Right lobe of liver (tissue), 6 donors: ENCODE measurements around the gene DEFB112. TPM values are rescaled to one million over a fixed set of nuclear protein-coding genes. Genes with fewer than 3 reads are reported as not detected.

Experiments
- ATAC-seq, 4 donors: fragments of 200-7000 bp; cut with Tn5 transposase; one replicate each; pipeline ENCODE4 v1.9.1; 2020; ENCODE audit warnings: mild to moderate bottlenecking in 4 of 4, moderate library complexity in 4 of 4
- DNase-seq, 3 donors: peaks; one replicate each; pipeline ENCODE4 v3.0.0-alpha.2; 2020
- H3K27ac ChIP-seq, 3 donors: fragments of 200-600 bp; one replicate each; pipeline ENCODE4 v1.8.0; 2022
- H3K27me3 ChIP-seq, 2 donors: fragments of 200-600 bp; one replicate each; pipeline ENCODE4 v1.8.0; 2022
- H3K36me3 ChIP-seq, 4 donors: fragments of 200-600 bp; sonication (generic) in 1 of 4; one replicate each; pipeline versions ENCODE4 v1.5.1 to v1.8.0; 2017 to 2022; ENCODE audit warnings: control low read depth in 1 of 4
- H3K4me1 ChIP-seq, 4 donors: fragments of 200-600 bp; sonication (generic) in 1 of 4; one replicate each; pipeline versions ENCODE4 v1.5.1 to v1.8.0; 2017 to 2022; ENCODE audit warnings: control low read depth in 1 of 4
- H3K4me3 ChIP-seq, 3 donors: fragments of 200-600 bp; one replicate each; pipeline ENCODE4 v1.8.0; 2022
- H3K9me3 ChIP-seq, 4 donors: fragments of 200-600 bp; sonication (generic) in 1 of 4; one replicate each; pipeline versions ENCODE4 v1.5.1 to v1.8.0; 2017 to 2022; ENCODE audit warnings: control low read depth in 1 of 4
- POLR2A ChIP-seq: fragments of 450-650 bp; IDR thresholded peaks from one replicate; pipeline ENCODE4 v1.6.1; 2017; ENCODE audit warnings: antibody characterized with exemption, mild to moderate bottlenecking
- WGBS: methylation state at CpG from one replicate; pipeline ENCODE4 v1.1.6; 2018; ENCODE audit warnings: low coverage, low lambda C conversion rate; ENCODE audit not compliant: insufficient coverage; ENCODE audit errors: missing lambda C conversion rate; 5-methylcytosine and 5-hydroxymethylcytosine counted together
- intact Hi-C, 2 donors: fragments of 100-400 bp; cut with DNase I; formaldehyde crosslinking; loops; one replicate each; pipeline versions ENCODE4 v1.11.2 to v1.14.1; 2022
- total RNA-seq, 6 experiments: library from RNA; depleted of rRNA in 2 of 6; stranded (reverse); fragments of >200 nt in 2 of 6; fragmentation: NEBNext Ultra II Directional in 3 of 6; extraction: Animal tissue kit (Norgen Biotek cat#: 25700) in 3 of 6; gene quantifications; one replicate each; pipeline versions ENCODE4 v1.1.0 to v1.2.4, GENCODE V29; 2016 to 2023
- TF ChIP-seq, protein P1 (sequence below), 4 donors: fragments of 200-600 bp in 3 of 4; fragments of 450-650 bp in 1 of 4; IDR thresholded peaks; one replicate each; pipeline versions ENCODE4 v1.5.1 to v1.8.0; 2016 to 2022; ENCODE audit warnings: antibody characterized with exemption in 4 of 4, mild to moderate bottlenecking in 2 of 4
- donor health status: DM: no; HTN: yes; CAD: no.
- donor health status: DM: no; HTN: no; CAD: no.
- donor health status: DM: no; HTN: no; CAD: no.
- donor health status: DM: no; HTN: yes; CAD: no.
- donor health status: DM: no; HTN: yes; CAD: no.

The DEFB112 gene
- total RNA-seq, 6 experiments from 2014 or later, result not detected

GRCh38 chr6:50025258-50025657, 24.5 kb downstream of the DEFB112 start:
- 73% methylated on average over 4 of the region's 4 CpGs for WGBS
- H3K4me1 ChIP-seq, result no peaks in the 10 kb centered on the region
- DNase-seq (no peak), ATAC-seq (no peak)
- H3K27ac ChIP-seq, result no peak overlapping the region
- intact Hi-C loops, result no loop called here
- H3K36me3 ChIP-seq, result no peaks in the 10 kb centered on the region
- TF ChIP-seq POLR2A, result no peak
- TF ChIP-seq, protein P1, sequence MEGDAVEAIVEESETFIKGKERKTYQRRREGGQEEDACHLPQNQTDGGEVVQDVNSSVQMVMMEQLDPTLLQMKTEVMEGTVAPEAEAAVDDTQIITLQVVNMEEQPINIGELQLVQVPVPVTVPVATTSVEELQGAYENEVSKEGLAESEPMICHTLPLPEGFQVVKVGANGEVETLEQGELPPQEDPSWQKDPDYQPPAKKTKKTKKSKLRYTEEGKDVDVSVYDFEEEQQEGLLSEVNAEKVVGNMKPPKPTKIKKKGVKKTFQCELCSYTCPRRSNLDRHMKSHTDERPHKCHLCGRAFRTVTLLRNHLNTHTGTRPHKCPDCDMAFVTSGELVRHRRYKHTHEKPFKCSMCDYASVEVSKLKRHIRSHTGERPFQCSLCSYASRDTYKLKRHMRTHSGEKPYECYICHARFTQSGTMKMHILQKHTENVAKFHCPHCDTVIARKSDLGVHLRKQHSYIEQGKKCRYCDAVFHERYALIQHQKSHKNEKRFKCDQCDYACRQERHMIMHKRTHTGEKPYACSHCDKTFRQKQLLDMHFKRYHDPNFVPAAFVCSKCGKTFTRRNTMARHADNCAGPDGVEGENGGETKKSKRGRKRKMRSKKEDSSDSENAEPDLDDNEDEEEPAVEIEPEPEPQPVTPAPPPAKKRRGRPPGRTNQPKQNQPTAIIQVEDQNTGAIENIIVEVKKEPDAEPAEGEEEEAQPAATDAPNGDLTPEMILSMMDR (IDR thresholded peaks at IDR 0.05), result no peak
- H3K4me3 ChIP-seq, result no peak overlapping the region
- no peaks in the 10 kb centered on the region for H3K27me3 ChIP-seq
- no peaks in the 10 kb centered on the region for H3K9me3 ChIP-seq

GRCh38 chr6:50021894-50022293, 27.8 kb downstream of the DEFB112 start, which contains the start of gene DEFB110:
Gene DEFB110, minus strand, starts transcription at chr6:50021994. Its CDS starts 59 bp downstream, at chr6:50021935.
- no peak for DNase-seq
- ATAC-seq, result no peak
- H3K4me3 ChIP-seq, result no peak within 1 kb of the TSS
- no peak for TF ChIP-seq POLR2A
- TF ChIP-seq, protein P1 (IDR thresholded peaks at IDR 0.05), result no peak
- H3K36me3 ChIP-seq, result no peaks in the 10 kb centered on the region
- H3K4me1 ChIP-seq, result no peaks in the 10 kb centered on the region
- no peaks in the 10 kb centered on the region for H3K9me3 ChIP-seq
- H3K27me3 ChIP-seq, result no peaks in the 10 kb centered on the region
- intact Hi-C loops, result no loop called here
- H3K27ac ChIP-seq, result no peak within 1 kb of the TSS

- Histone ChIP-seq H3K27me3 (no peaks in the 10 kb centered on the region), H3K36me3 (no peaks in the 10 kb centered on the region), H3K4me3 (no peak overlapping the region), H3K4me1 (no peaks in the 10 kb centered on the region), H3K9me3 (no peaks in the 10 kb centered on the region), H3K27ac (no peak overlapping the region)
- WGBS, result 72% methylated on average over 3 of the region's 3 CpGs
- intact Hi-C loops, result no loop called here
- ATAC-seq, result no peak
- DNase-seq, result no peak
- no peak for TF ChIP-seq POLR2A
- TF ChIP-seq, protein P1 (IDR thresholded peaks at IDR 0.05), result no peak
These were observed 41.9 kb downstream of the DEFB112 start for GRCh38 chr6:50007819-50008218.

- WGBS, result 33% methylated on average over 3 of the region's 3 CpGs
- TF ChIP-seq POLR2A, result no peak
- TF ChIP-seq, protein P1 (IDR thresholded peaks at IDR 0.05), result no peak
- no peak overlapping the region for H3K27ac ChIP-seq
These were observed 46.6 kb downstream of the DEFB112 start for GRCh38 chr6:50003139-50003538.

DNA sequence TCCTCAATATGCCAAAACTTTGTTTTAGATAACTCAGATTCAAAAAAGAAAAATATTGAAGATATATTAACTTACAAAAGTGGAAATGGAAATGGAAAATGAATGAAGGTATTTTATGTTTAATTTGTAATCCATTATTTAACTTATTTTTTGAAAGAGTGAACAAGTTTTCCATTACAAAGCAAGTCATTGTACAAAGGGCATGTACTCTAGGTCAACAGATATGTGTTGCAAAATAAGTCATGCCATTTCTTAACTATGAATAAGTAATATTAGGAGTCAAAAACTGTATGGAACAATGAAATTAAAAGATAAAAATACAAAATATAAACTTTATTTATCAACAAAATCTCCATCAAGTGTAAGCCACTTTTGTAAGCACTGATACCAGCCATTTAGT, 54.5 kb downstream of the DEFB112 start:
- ATAC-seq (peak in 3 of 4 donors; percentile 49 to 76 (median 72)), DNase-seq (no peak)
- intact Hi-C loops, result no loop called here
- Histone ChIP-seq H3K36me3 (no peaks in the 10 kb centered on the region), H3K27me3 (no peaks in the 10 kb centered on the region), H3K4me3 (no peak overlapping the region), H3K4me1 (peaks cover 0 to 5% (median 0%) of the 10 kb centered on the region in 4 donors), H3K9me3 (no peaks in the 10 kb centered on the region), H3K27ac (no peak overlapping the region)
- TF ChIP-seq, protein P1 (IDR thresholded peaks at IDR 0.05), result no peak
- TF ChIP-seq POLR2A, result no peak

More at GRCh38 chr6:50003139-50003538, 46.6 kb downstream of the DEFB112 start:
- DNase-seq, result no peak
- no peak for ATAC-seq
- Histone ChIP-seq H3K36me3 (no peaks in the 10 kb centered on the region), H3K4me1 (no peaks in the 10 kb centered on the region), H3K27me3 (no peaks in the 10 kb centered on the region), H3K9me3 (no peaks in the 10 kb centered on the region), H3K4me3 (no peak overlapping the region)
- intact Hi-C loops, result no loop called here
